SU-DHL-6 (cell line): Measurements from ENCODE around the gene HEMK1.

Experiments
- EZH2phosphoT487 ChIP-seq: fragments of 200-600 bp; sonication (generic), shearing (Covaris generic); conservative IDR thresholded peaks from 2 replicates; pipeline ENCODE4 v1.6.1; 2018; ENCODE audit warnings: mild to moderate bottlenecking, antibody characterized with exemption, low read length, moderate library complexity, mixed read lengths
- TF ChIP-seq, protein P1 (sequence below): fragments of 200-600 bp; sonication (generic); IDR thresholded peaks from one replicate; pipeline ENCODE4 v1.5.1; 2017; ENCODE audit warnings: antibody characterized with exemption, mild to moderate bottlenecking, low read length, moderate library complexity; ENCODE audit not compliant: insufficient read depth, poor library complexity, severe bottlenecking

GRCh38 chr3:50592568-50592967, 23.2 kb downstream of the HEMK1 start:
- TF ChIP-seq EZH2phosphoT487, result no peak
- TF ChIP-seq, protein P1, sequence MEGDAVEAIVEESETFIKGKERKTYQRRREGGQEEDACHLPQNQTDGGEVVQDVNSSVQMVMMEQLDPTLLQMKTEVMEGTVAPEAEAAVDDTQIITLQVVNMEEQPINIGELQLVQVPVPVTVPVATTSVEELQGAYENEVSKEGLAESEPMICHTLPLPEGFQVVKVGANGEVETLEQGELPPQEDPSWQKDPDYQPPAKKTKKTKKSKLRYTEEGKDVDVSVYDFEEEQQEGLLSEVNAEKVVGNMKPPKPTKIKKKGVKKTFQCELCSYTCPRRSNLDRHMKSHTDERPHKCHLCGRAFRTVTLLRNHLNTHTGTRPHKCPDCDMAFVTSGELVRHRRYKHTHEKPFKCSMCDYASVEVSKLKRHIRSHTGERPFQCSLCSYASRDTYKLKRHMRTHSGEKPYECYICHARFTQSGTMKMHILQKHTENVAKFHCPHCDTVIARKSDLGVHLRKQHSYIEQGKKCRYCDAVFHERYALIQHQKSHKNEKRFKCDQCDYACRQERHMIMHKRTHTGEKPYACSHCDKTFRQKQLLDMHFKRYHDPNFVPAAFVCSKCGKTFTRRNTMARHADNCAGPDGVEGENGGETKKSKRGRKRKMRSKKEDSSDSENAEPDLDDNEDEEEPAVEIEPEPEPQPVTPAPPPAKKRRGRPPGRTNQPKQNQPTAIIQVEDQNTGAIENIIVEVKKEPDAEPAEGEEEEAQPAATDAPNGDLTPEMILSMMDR, result no peak
